ENCODE measurements around the gene HOXB2. TPM values are rescaled to one million over a fixed set of nuclear protein-coding genes. Genes with fewer than 3 reads are reported as not detected.

The HOXB2 gene
- total and polyA plus RNA-seq, 8 donors = 0.39 to 5.1 (median 1.8) TPM

DNA sequence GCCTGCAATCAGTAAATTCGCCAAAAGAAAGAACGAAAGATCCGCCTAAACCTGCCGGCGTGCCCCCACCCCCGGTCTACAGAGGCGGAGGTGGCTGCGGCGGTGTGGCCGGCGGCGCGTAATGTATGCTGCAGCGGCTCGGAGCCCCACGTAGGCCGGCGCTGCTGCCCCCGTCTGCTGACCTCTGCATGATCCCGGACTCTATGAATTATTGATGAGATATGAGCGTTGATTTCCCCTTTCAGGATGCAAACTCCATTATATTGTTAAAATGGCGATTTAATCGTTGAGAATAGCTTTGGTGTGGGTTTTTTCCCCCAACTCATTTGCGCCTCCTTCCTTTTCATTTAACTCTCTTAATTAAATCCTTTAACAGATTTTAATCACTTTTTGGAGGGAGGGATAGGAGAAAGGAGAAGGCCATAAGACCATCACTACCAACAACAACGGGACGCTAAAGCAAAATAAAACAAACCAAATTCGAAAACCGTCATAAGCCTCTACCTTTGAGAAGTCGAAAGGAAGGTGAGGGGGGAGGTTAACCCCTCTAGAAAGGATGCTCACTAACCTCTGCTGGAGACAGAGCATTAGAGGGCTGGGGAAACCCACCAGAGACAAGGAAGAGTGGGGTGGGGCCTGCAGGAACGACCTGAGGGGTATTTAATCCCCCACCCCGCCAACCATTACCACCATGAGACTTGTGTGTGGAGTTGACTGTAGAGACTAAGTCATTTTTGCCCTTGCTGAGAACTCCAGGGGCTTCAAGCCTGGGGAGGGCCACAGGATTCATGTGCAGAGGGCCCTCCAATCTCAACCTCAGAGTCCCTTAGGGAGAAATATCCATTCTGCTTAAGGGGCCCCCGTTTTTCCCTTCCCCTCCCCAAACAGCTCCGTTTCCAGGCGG lies 41.7 kb upstream of the HOXB2 start:
- 17 to 18% methylated on average over 34 of the region's 34 CpGs for WGBS, 2 donors
- peak overlapping the region in 2 of 4 donors; percentile 32 to 45 for H3K4me3 ChIP-seq
- ATAC-seq (peak in 1 of 4 donors; percentile 28), FAIRE-seq (no peak), DNase-seq (peak in 1 of 6 donors; percentile 55)
- peaks cover 0 to 12% (median 11%) of the 10 kb centered on the region in 3 donors for H3K4me1 ChIP-seq
- H3K36me3 ChIP-seq = no peaks in the 10 kb centered on the region
- H3K27me3 ChIP-seq = peaks cover 5 to 66% (median 14%) of the 10 kb centered on the region in 4 donors
- H3K27ac ChIP-seq = peak overlapping the region in 1 of 4 donors; percentile 44
- TF ChIP-seq, protein P1, sequence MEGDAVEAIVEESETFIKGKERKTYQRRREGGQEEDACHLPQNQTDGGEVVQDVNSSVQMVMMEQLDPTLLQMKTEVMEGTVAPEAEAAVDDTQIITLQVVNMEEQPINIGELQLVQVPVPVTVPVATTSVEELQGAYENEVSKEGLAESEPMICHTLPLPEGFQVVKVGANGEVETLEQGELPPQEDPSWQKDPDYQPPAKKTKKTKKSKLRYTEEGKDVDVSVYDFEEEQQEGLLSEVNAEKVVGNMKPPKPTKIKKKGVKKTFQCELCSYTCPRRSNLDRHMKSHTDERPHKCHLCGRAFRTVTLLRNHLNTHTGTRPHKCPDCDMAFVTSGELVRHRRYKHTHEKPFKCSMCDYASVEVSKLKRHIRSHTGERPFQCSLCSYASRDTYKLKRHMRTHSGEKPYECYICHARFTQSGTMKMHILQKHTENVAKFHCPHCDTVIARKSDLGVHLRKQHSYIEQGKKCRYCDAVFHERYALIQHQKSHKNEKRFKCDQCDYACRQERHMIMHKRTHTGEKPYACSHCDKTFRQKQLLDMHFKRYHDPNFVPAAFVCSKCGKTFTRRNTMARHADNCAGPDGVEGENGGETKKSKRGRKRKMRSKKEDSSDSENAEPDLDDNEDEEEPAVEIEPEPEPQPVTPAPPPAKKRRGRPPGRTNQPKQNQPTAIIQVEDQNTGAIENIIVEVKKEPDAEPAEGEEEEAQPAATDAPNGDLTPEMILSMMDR (IDR thresholded peaks at IDR 0.05) = no peak
- intact Hi-C loops (cut with DNase I) = no loop called here
- no peaks in the 10 kb centered on the region for H3K9me3 ChIP-seq

DNA sequence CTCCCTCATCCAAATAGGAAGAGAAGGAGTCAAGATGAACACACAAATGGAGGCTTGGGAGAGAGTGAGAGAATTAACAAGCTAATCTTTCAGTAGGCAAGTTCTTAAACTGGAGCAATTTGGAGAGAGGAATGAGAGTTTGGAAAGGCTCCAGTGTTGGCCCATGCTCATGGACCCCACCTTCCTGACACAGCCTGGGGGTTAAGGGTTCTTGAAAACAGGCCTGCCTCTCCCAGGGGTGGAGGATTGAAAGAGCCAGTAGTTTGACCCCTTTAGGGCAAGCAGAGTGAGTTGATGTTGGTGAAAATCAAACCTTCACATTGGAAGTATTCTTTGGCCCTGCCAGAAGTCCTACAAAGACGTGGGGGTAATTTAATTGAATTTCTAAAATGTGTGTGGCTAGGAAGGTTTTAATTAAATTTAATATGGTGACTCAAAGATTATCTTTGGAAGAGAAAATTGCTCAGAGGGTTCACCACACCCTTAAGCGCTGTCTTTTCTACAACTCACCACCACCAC lies 39.4 kb upstream of the HOXB2 start:
- Histone ChIP-seq H3K9me3 (no peaks in the 10 kb centered on the region), H3K36me3 (no peaks in the 10 kb centered on the region), H3K27me3 (peaks cover 5 to 75% (median 18%) of the 10 kb centered on the region in 4 donors), H3K27ac (no peak overlapping the region), H3K4me3 (no peak overlapping the region), H3K4me1 (peaks cover 0 to 12% (median 11%) of the 10 kb centered on the region in 3 donors)
- FAIRE-seq = no peak
- 10 to 15% methylated on average over 2 of the region's 2 CpGs for WGBS, 2 donors
- no peak for DNase-seq
- ATAC-seq = no peak
- TF ChIP-seq, protein P1 (IDR thresholded peaks at IDR 0.05) = no peak
- intact Hi-C loops (cut with DNase I) = no loop called here

DNA sequence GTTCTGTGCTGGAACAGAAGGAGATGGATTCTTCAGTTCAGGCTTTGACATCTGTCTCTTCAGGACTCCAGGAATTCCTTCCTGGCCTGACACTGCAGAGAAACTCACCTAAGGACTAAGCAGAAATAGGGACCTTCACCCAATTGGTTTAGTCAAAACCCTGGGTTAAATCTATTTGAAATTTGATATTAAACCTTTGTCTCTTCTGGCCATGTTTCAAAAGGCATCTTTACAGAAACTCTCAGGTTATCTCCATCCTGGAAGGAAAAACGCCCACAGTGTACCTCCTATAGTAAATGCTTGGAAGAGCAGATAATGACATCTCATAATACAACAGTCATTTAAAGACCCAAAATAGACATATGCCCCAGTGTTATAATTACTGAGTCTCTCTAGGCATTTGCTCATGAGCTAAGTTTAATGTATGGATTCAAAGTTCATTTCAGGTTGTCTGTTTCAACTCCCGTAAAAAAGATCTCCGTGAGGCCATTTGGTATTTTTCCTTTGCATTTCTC lies 38.9 kb upstream of the HOXB2 start:
- Histone ChIP-seq H3K9me3 (no peaks in the 10 kb centered on the region), H3K4me3 (no peak overlapping the region), H3K27ac (no peak overlapping the region), H3K36me3 (no peaks in the 10 kb centered on the region), H3K27me3 (peaks cover 5 to 80% (median 20%) of the 10 kb centered on the region in 4 donors), H3K4me1 (peaks cover 0 to 12% (median 11%) of the 10 kb centered on the region in 3 donors)
- whole genome bisulfite sequencing, 2 donors = 22 to 28% methylated on average over 3 of the region's 3 CpGs
- ATAC-seq (no peak), FAIRE-seq (no peak), DNase-seq (no peak)
- TF ChIP-seq, protein P1 (IDR thresholded peaks at IDR 0.05) = no peak
- intact Hi-C loops (cut with DNase I) = no loop called here

DNA sequence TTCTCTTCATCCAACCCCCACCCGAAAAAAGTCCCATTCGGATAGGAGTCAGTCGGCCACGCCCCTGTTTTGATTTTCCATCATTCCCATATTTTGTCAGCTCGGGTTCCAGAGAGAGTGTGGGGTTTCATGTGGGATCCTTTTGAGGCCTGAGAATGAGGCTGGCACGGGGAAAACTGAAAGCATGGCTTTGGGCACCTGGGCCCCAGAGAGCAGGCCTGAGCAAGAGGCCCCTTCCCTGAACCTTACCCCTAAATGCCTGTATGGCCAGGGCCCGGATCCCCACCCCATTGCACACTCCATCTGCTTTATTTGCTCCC lies 37.8 kb upstream of the HOXB2 start:
- DNase-seq (no peak), FAIRE-seq (no peak), ATAC-seq (no peak)
- intact Hi-C loops (cut with DNase I) = no loop called here
- Histone ChIP-seq H3K4me3 (no peak overlapping the region), H3K9me3 (no peaks in the 10 kb centered on the region), H3K27ac (peak overlapping the region in 1 of 4 donors; percentile 66), H3K4me1 (peaks cover 0 to 12% (median 11%) of the 10 kb centered on the region in 3 donors), H3K27me3 (peaks cover 5 to 89% (median 20%) of the 10 kb centered on the region in 4 donors), H3K36me3 (no peaks in the 10 kb centered on the region)
- WGBS, 2 donors = 15 to 26% methylated on average over 7 of the region's 7 CpGs
- TF ChIP-seq, protein P1 (IDR thresholded peaks at IDR 0.05) = no peak
